GM12875 (cell line): ENCODE measurements around the gene PER2.

Experiments
- H3K4me3 ChIP-seq: one replicate; pipeline ENCODE4 v1.5.1; 2011; ENCODE audit warnings: low read depth, low read length, control low read depth
- TF ChIP-seq, protein P1 (sequence below): IDR thresholded peaks from 2 replicates; pipeline ENCODE4 v1.5.1; 2011; ENCODE audit warnings: low read depth, mild to moderate bottlenecking, control low read depth, inconsistent platforms, low read length, moderate library complexity, borderline replicate concordance; ENCODE audit not compliant: insufficient read depth

The PER2 gene

GRCh38 chr2:238308177-238308576, 19.8 kb upstream of the PER2 start:
- no peak overlapping the region for H3K4me3 ChIP-seq
- TF ChIP-seq, protein P1, sequence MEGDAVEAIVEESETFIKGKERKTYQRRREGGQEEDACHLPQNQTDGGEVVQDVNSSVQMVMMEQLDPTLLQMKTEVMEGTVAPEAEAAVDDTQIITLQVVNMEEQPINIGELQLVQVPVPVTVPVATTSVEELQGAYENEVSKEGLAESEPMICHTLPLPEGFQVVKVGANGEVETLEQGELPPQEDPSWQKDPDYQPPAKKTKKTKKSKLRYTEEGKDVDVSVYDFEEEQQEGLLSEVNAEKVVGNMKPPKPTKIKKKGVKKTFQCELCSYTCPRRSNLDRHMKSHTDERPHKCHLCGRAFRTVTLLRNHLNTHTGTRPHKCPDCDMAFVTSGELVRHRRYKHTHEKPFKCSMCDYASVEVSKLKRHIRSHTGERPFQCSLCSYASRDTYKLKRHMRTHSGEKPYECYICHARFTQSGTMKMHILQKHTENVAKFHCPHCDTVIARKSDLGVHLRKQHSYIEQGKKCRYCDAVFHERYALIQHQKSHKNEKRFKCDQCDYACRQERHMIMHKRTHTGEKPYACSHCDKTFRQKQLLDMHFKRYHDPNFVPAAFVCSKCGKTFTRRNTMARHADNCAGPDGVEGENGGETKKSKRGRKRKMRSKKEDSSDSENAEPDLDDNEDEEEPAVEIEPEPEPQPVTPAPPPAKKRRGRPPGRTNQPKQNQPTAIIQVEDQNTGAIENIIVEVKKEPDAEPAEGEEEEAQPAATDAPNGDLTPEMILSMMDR, result peak; percentile 19; the same call in 1 of the 2 replicates

- H3K4me3 ChIP-seq, result no peak overlapping the region
- TF ChIP-seq, protein P1, result no peak
These were observed 18.2 kb upstream of the PER2 start for GRCh38 chr2:238306672-238306998.

- H3K4me3 ChIP-seq, result no peak overlapping the region
- TF ChIP-seq, protein P1, result 0 out of 2 replicates have a peak, but pooled peaks have one; percentile 6
These were observed 17.7 kb upstream of the PER2 start for GRCh38 chr2:238305965-238306671.

- TF ChIP-seq, protein P1, result peak; percentile 33; the same call in 1 of the 2 replicates
These were observed 16.9 kb upstream of the PER2 start for GRCh38 chr2:238305092-238305862.

DNA sequence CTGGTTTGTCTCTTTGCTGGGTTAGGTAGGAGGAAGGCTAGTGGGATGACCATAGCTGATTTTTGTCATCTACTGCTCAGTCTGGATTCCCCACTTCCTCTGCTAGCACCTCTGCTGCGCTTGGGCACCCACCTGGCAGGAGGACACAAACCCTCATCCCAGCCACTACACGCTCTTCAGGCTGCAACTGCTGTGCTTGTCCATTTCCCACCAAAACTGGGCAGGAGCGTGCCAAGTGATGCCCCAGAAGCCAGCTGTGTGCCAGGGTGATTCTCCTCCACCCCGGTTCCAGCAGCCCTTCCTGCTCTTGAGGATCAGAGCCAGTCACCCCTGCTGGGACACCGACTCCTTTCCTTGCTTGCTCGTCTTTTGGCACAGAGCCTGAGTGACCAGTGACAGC, 15.7 kb upstream of the PER2 start:
- TF ChIP-seq, protein P1, result no peak
- no peak overlapping the region for H3K4me3 ChIP-seq

More at GRCh38 chr2:238305092-238305862, 16.9 kb upstream of the PER2 start:
- H3K4me3 ChIP-seq, result no peak overlapping the region

GRCh38 chr2:238302751-238303150, 14.3 kb upstream of the PER2 start:
- H3K4me3 ChIP-seq, result no peak overlapping the region
- TF ChIP-seq, protein P1, result no peak
